GM12874 (cell line): ENCODE results near the gene CNIH4.

ENCODE experiments used
- TF ChIP-seq, protein P1 (sequence below): IDR thresholded peaks from 2 replicates; pipeline ENCODE4 v1.5.1; 2011; ENCODE audit warnings: low read depth, mild to moderate bottlenecking, control low read depth, low read length, moderate library complexity; ENCODE audit not compliant: insufficient read depth

The CNIH4 gene

DNA sequence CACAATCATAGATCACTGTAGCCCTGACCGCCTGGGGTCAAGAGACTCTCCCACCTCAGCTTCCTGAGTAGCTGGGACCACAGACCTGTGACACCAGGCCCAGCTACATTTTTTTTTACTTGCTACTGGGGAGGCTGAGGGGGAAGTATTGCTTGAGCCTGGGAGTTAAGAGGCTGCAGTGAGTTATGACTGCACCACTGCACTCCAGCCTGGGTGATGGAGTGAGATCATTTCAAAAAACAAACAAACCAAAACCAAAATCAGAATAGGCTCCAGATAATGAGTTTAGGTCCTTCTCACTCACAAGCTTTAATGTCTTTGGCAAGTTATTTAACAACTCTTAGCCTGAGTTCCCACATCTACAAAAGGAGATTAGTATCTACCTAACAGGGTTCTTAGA, 55.1 kb downstream of the CNIH4 start:
- TF ChIP-seq, protein P1, sequence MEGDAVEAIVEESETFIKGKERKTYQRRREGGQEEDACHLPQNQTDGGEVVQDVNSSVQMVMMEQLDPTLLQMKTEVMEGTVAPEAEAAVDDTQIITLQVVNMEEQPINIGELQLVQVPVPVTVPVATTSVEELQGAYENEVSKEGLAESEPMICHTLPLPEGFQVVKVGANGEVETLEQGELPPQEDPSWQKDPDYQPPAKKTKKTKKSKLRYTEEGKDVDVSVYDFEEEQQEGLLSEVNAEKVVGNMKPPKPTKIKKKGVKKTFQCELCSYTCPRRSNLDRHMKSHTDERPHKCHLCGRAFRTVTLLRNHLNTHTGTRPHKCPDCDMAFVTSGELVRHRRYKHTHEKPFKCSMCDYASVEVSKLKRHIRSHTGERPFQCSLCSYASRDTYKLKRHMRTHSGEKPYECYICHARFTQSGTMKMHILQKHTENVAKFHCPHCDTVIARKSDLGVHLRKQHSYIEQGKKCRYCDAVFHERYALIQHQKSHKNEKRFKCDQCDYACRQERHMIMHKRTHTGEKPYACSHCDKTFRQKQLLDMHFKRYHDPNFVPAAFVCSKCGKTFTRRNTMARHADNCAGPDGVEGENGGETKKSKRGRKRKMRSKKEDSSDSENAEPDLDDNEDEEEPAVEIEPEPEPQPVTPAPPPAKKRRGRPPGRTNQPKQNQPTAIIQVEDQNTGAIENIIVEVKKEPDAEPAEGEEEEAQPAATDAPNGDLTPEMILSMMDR = no peak

DNA sequence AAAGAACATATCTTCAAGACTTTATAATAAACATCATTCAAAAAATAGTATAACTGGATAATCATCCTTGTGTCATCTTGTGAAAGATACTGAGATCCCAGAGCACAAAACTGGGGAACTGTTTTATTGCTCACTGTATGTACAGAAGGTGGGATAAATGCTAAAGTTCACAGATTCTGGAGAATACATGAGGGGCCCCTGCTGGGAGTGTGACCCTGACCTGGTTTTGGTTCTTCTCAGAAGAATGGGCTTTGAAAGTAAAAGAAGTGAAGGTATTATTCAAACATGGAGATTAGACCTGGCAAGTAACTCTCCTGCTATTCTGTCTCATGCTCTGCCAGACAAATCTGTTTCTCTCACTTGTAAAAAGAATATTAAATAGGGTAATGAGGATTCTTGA, 63.4 kb downstream of the CNIH4 start:
- TF ChIP-seq, protein P1 = no peak

DNA sequence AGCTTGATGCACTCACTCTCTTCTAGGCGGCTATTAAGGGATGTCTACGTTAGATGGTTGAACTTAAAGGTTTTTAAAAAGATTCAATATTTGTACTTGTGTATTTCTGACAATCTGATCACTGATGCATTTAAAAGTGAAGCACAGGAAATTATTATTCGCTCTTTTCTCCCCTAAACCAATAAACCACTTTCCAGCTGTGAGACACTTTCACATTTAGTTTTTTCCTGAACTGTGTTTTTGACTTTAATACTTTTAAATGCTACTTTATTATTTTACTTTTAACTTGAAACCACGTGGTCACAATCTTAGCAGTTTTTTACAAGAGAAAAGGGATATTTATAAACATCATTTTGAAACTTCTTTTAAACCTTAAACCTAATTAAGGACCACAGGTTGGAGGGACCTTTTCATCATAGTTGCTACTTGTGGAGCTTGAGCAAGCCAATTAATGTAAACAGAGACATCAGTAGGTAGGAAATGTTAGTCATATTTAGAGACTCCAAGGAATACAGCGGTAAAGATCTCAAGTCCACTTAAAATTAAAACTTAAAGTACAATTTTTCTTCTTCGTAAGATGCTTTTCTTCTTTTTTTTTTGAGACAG, 68.7 kb downstream of the CNIH4 start:
- TF ChIP-seq, protein P1 = no peak

DNA sequence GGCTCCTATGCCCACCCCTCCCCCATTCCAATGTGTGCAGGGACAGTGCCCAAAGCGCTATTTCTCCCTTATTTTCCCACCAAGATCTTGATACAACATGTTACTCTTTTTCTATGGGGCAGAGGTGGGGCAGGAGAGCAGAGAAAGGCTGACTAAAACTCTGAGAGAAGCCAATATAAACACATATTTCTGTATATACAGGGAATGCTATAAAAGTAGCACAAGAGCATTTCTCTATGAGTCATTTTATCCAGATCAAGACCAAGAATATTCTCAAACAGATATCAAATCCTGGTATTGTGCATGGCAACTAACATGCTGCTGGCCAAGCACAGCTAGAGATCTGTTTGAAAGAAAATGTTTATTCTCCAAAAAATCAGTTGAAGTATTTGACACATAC, 70.7 kb downstream of the CNIH4 start:
- TF ChIP-seq, protein P1 = no peak
